ENCODE results near the gene TEKT2.

Gene TEKT2

DNA sequence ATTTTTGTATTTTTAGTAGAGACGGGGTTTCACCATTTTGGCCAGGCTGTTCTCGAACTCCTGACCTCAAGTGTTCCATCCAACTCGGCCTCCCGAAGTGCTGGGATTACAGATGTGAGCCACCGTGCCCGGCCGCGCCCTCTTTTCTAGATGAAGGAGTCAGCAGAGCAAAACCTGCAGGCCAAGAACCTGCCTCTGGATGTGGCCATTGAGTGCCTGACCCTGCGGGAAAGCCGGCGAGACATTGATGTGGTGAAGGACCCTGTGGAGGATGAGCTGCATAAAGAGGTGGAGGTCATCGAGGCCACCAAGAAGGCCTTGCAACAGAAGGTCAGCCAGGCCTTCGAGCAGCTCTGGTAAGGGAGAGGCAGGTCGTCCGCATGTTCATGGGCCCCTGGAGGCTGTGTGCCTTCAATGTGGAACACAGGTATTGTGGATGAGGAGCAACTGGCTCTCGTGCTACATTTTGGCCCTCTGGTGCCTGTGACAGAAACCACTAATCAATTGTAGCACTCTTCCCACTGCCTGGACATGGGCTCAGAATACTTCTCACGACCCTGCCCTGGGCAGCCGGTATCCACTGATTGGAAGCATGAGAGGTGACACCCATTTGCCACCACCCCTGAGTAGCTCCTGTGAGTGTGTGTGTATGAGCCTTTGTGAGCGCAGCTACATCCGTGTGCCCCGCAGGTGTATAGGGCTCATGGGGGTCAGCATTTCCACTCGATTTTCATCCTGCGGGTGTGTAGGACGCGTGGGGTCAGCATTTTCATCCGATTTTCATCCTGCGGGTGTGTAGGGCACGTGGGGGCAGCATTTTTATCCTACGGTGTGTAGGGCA lies 2.0 kb downstream of the TEKT2 start:
- Histone ChIP-seq H3K4me3 (no peak overlapping the region), H3K27ac (peak overlapping the region in 2 of 11 experiments; percentile 88 to 89; a peak in 1 of 22 replicates), H3K4me1 (peaks cover 35 to 77% (median 58%) of the 10 kb centered on the region in 10 experiments), H3K27me3 (peaks cover 0 to 22% (median 3%) of the 10 kb centered on the region in 11 experiments; a peak in 9 of 22 replicates), H3K36me3 (peaks cover 3 to 10% (median 7%) of the 10 kb centered on the region in 11 experiments; a peak in 20 of 22 replicates), H3K9me3 (replicated peaks in 1 of 11) (no peaks in the 10 kb centered on the region), H4K20me1 (peaks cover 3 to 15% (median 6%) of the 10 kb centered on the region in 11 experiments; a peak in 17 of 22 replicates), H3K4me2 (peak overlapping the region in 7 of 11 experiments; percentile 86 to 99 (median 94); a peak in 13 of 22 replicates), H3K9ac (no peak overlapping the region)
- no peak for TF ChIP-seq Cebpa-rat (IDR thresholded peaks at IDR 0.05)

DNA sequence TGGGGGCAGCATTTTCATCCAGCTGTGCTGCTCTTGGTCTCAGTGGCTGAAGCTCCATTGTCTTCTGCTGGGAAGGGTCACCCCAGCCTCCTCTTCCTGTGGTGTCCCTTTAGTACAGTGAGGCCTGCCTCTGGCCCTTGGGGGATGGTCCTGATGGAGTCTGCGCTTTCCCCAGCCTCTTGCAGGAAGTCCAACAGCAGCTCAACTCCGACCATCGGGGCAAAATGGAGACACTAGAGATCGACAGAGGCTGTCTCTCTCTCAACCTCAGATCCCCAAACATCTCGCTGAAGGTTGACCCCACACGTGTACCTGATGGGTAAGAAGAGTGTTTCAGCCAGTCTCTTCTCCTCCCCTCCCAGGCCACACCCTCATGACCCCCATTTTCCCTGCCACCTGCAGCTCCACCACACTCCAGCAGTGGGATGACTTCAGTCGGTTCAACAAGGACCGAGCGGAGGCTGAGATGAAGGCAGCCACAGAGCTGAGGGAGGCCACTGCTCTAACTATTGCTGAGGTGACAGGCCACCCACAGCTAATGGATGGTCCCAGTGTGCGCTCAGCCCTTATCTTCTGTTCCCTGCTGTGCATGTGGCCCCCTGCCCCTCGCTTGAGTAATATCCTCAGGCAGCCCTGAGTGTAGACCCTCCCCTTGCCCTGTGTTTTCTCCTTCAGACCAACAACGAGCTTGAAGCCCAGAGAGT lies 2.8 kb downstream of the TEKT2 start:
- Histone ChIP-seq H3K9me3 (replicated peaks in 1 of 11) (no peaks in the 10 kb centered on the region), H3K9ac (peak overlapping the region in 5 of 11 experiments; percentile 19 to 93 (median 28); a peak in 8 of 22 replicates), H3K4me2 (peak overlapping the region; percentile 85 to 99 (median 94); a peak in 21 of 22 replicates), H3K36me3 (peaks cover 11 to 18% (median 15%) of the 10 kb centered on the region in 11 experiments), H3K4me1 (peaks cover 43 to 83% (median 66%) of the 10 kb centered on the region in 10 experiments), H3K4me3 (peak overlapping the region in 3 of 10 experiments; percentile 40 to 98 (median 90); a peak in 4 of 20 replicates), H3K27me3 (peaks cover 0 to 22% (median 3%) of the 10 kb centered on the region in 11 experiments; a peak in 9 of 22 replicates), H4K20me1 (peaks cover 11 to 23% (median 14%) of the 10 kb centered on the region in 11 experiments; a peak in 17 of 22 replicates), H3K27ac (peak overlapping the region in 7 of 11 experiments; percentile 53 to 90 (median 88); a peak in 12 of 22 replicates)
- no peak for TF ChIP-seq Cebpa-rat (IDR thresholded peaks at IDR 0.05)

DNA sequence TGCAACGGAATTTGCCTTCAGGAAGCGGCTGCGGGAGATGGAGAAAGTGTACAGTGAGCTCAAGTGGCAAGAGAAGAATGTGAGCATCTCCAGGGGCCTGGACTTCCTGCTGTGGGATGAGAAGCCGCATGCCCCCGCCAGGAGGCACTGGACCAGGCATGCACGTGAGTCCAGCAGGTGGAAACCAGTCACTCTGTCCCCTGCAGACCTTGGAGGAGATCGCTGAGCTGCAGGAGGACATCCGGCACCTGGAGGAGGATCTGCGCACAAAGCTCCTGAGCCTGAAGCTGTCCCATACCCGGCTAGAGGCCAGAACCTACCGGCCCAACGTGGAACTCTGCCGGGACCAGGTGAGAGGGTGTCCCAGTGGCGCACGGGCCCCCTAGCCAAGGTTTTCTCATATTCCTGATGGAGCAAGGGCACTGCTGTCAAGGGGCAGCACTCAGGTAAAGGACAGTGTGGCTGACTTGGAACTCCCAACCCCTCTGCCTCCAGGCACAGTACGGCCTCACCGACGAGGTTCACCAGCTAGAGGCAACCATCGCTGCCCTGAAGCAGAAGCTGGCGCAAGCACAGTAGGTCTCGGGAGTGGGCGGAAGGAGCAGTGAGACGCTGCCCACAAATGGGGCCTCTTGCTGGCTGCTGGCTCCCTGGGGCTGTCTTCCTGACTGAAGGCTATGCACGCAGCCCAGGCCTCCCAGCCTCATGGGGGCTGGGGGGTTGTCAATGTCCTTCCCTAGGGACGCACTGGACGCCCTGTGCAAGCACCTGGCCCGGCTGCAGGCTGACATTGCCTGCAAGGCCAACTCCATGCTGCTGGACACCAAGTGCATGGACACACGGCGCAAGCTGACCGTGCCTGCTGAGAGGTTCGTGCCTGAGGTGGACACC lies 3.6 kb downstream of the TEKT2 start:
- no peaks in the 10 kb centered on the region for H3K9me3 ChIP-seq (replicated peaks in 1 of 11)
- H3K4me3 ChIP-seq: peak overlapping the region in 7 of 10 experiments; percentile 32 to 98 (median 91); a peak in 11 of 20 replicates
- peaks cover 16 to 30% (median 20%) of the 10 kb centered on the region in 11 experiments; a peak in 18 of 22 replicates for H4K20me1 ChIP-seq
- H3K9ac ChIP-seq: peak overlapping the region in 6 of 11 experiments; percentile 19 to 93 (median 58); a peak in 10 of 22 replicates
- no peak for TF ChIP-seq Cebpa-rat (IDR thresholded peaks at IDR 0.05)
- peaks cover 19 to 26% (median 23%) of the 10 kb centered on the region in 11 experiments for H3K36me3 ChIP-seq
- H3K27ac ChIP-seq: peak overlapping the region in 8 of 11 experiments; percentile 33 to 90 (median 86); a peak in 14 of 22 replicates
- peaks cover 0 to 22% (median 3%) of the 10 kb centered on the region in 11 experiments; a peak in 9 of 22 replicates for H3K27me3 ChIP-seq
- peaks cover 51 to 84% (median 70%) of the 10 kb centered on the region in 10 experiments for H3K4me1 ChIP-seq
- peak overlapping the region; percentile 85 to 99 (median 94) for H3K4me2 ChIP-seq

DNA sequence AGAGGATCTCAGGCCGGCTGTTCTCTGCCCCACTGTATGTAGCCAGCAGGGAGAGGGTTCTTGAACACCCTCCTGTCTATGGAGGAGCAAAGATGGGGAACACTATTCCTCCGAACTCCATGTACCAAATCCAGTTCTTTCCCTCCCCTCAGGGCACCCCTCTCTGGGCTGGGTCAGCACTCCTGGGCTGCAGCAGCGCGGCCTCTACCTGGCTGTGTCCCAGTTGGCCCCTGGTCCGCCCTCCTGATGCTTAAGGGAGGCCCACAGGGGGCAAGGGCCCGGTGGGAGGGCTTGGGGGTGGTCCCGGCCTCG lies 4.3 kb downstream of the TEKT2 start:
- Histone ChIP-seq H3K27me3 (peaks cover 0 to 21% (median 3%) of the 10 kb centered on the region in 11 experiments; a peak in 9 of 22 replicates), H4K20me1 (peaks cover 20 to 38% (median 27%) of the 10 kb centered on the region in 11 experiments; a peak in 19 of 22 replicates), H3K27ac (peak overlapping the region; percentile 77 to 93 (median 89); a peak in 21 of 22 replicates), H3K4me1 (peaks cover 59 to 90% (median 77%) of the 10 kb centered on the region in 10 experiments), H3K4me2 (peak overlapping the region; percentile 85 to 99 (median 94)), H3K36me3 (peaks cover 26 to 33% (median 30%) of the 10 kb centered on the region in 11 experiments), H3K4me3 (peak overlapping the region; percentile 76 to 99 (median 96)), H3K9ac (peak overlapping the region; percentile 86 to 93 (median 89)), H3K9me3 (replicated peaks in 1 of 11) (no peaks in the 10 kb centered on the region)
- no peak for TF ChIP-seq Cebpa-rat (IDR thresholded peaks at IDR 0.05)

DNA sequence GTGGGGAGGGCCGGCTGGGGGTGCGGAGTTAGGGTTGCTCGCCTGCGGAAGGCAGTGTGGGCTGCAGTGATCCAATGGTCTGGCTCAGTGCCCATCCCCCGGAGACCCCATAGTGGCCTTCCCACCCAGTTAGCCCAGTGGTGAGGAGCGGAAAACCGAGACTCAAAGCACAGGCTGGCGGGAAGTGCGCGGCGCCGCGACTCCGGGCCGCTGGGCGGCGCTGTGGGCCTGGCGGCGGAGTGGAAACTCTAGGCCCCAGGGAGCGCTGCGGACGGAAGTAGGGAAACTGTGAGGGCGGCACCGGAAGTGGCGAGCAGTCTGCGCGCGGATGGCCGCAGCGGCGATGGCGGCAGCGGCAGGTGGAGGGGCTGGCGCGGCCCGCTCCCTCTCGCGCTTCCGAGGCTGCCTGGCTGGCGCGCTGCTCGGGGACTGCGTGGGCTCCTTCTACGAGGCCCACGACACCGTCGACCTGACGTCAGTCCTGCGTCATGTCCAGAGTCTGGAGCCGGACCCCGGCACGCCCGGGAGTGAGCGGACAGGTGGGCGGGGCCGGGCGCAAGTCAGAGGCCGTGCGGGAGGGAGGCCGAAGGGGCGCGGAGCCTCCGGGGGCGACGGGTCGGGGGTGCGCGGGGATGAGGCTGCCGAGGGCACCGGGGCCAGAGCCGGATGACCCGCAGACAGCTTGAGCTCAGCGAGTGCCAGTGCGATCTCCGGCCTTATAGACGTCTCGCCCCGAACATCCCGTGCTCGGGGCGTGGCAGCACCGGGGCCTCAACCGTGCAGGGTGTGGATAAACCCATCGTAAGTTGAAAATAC lies 4.9 kb downstream of the TEKT2 start, which contains the start of gene ADPRS:
ADPRS (plus strand) TSS at position 316 of the 816 bp plus-strand sequence; CDS start at position 329, 13 bp downstream.
- Histone ChIP-seq H3K27me3 (peaks cover 0 to 15% (median 3%) of the 10 kb centered on the region in 11 experiments; a peak in 9 of 22 replicates), H3K4me1 (peaks cover 64 to 90% (median 79%) of the 10 kb centered on the region in 10 experiments), H3K36me3 (peaks cover 32 to 39% (median 35%) of the 10 kb centered on the region in 11 experiments), H3K9me3 (replicated peaks in 1 of 11) (no peaks in the 10 kb centered on the region), H4K20me1 (peaks cover 25 to 43% (median 32%) of the 10 kb centered on the region in 11 experiments; a peak in 19 of 22 replicates), H3K9ac (peak within 1 kb of the TSS; percentile 86 to 93 (median 89)), H3K27ac (peak within 1 kb of the TSS; percentile 77 to 93 (median 89)), H3K4me3 (peak within 1 kb of the TSS; percentile 76 to 99 (median 96)), H3K4me2 (peak within 1 kb of the TSS; percentile 85 to 99 (median 94))
- TF ChIP-seq Cebpa-rat (IDR thresholded peaks at IDR 0.05): no peak

DNA sequence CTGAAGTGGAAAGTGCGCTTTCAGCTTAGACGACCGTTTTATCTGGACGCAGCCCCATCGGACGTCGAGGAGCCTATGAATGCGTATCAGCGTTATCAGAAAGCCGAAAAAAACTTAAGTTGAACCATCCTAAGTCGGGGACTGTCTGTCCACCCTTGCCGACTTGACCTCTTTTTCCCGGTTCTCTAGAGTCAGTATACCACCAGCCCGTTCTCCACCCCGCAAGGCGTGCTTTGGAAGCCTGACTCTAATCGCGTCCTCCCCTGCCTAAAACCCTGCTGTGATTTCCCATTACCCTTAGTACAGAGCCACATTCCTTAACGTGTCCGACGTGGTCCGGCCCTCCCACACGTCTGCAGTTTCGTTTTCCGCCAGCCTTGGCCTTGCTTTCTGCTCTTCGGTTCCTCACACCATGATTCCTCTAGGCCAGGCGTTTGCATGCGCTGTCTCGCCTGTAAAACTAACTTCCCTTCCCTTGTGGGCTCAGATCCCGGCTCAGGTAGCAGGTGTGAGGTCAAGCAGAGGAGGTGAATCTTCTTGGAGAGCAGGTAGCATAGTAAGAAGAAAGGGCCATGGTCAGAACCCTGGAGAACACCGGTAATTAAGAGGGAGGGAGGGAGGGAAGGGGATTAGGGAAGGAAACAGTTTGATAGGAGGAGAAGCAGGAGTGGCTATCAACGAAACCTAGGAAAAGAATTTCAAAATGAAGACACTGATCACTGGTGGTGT lies 5.7 kb downstream of the TEKT2 start:
- Histone ChIP-seq H3K27ac (peak overlapping the region; percentile 77 to 93 (median 89); a peak in 21 of 22 replicates), H3K9me3 (replicated peaks in 1 of 11) (no peaks in the 10 kb centered on the region), H3K36me3 (peaks cover 34 to 46% (median 40%) of the 10 kb centered on the region in 11 experiments), H3K27me3 (peaks cover 0 to 7% (median 3%) of the 10 kb centered on the region in 11 experiments; a peak in 8 of 22 replicates), H3K4me1 (peaks cover 66 to 90% (median 79%) of the 10 kb centered on the region in 10 experiments), H3K4me2 (peak overlapping the region; percentile 85 to 99 (median 94)), H3K9ac (peak overlapping the region; percentile 86 to 93 (median 89)), H4K20me1 (peaks cover 33 to 51% (median 40%) of the 10 kb centered on the region in 11 experiments; a peak in 19 of 22 replicates), H3K4me3 (peak overlapping the region; percentile 76 to 99 (median 96))
- no peak for TF ChIP-seq Cebpa-rat (IDR thresholded peaks at IDR 0.05)

All from BLaER1 treated with 17β-estradiol and CSF1 and Interleukin-3, amounts not matched to agents 10 nM and 100 nM (cell line).